Loucy (cell line): Measurements from ENCODE around the gene ACSM4.
A peak's percentile ranks its signal among the peaks of the same experiment; 100 is the strongest.

Experiments
- H2AFZ ChIP-seq: fragments of 200-600 bp; sonication (generic); 2 replicates; pipeline ENCODE4 v1.6.0; 2016; ENCODE audit warnings: antibody characterized with exemption, mild to moderate bottlenecking, low read length, moderate library complexity
- H3F3A ChIP-seq: fragments of 200-600 bp; 2 replicates; pipeline ENCODE4 v1.6.0; 2016; ENCODE audit warnings: antibody characterized with exemption, low read depth, mild to moderate bottlenecking
- H3K27me3 ChIP-seq: fragments of 200-600 bp; sonication (generic); 2 replicates; pipeline ENCODE4 v1.6.1; 2014; ENCODE audit warnings: low read length, mild to moderate bottlenecking; ENCODE audit not compliant: insufficient read depth, poor library complexity, severe bottlenecking
- H3K36me3 ChIP-seq: fragments of 200-600 bp; sonication (generic); 2 replicates; pipeline ENCODE4 v1.6.1; 2016; ENCODE audit warnings: low read length; ENCODE audit not compliant: insufficient read depth
- H3K4me1 ChIP-seq: fragments of 200-600 bp; sonication (generic); 2 replicates; pipeline ENCODE4 v1.5.1; 2014; ENCODE audit warnings: low read length, mild to moderate bottlenecking; ENCODE audit not compliant: insufficient read depth, poor library complexity, severe bottlenecking
- H3K4me2 ChIP-seq: fragments of 200-600 bp; sonication (generic); 2 replicates; pipeline ENCODE4 v1.6.0; 2014; ENCODE audit warnings: antibody characterized with exemption, low read length, low read depth, mild to moderate bottlenecking; ENCODE audit not compliant: poor library complexity, severe bottlenecking
- H3K4me3 ChIP-seq: fragments of 200-600 bp; sonication (generic); 2 replicates; pipeline ENCODE4 v1.5.1; 2014; ENCODE audit warnings: low read length, mild to moderate bottlenecking, mixed read lengths; ENCODE audit not compliant: poor library complexity, severe bottlenecking
- H3K79me2 ChIP-seq: fragments of 200-600 bp; sonication (generic); 2 replicates; pipeline ENCODE4 v1.6.1; 2014; ENCODE audit warnings: low read length; ENCODE audit not compliant: insufficient read depth
- H3K9ac ChIP-seq: fragments of 200-600 bp; sonication (generic); 2 replicates; pipeline ENCODE4 v1.6.0; 2014; ENCODE audit warnings: mild to moderate bottlenecking, low read depth, low read length, moderate library complexity; ENCODE audit not compliant: poor library complexity, severe bottlenecking
- H3K9me2 ChIP-seq: fragments of 200-600 bp; sonication (generic); replicated peaks from 2 replicates; pipeline ENCODE4 v1.6.1; 2016; ENCODE audit warnings: low read depth, low read length, mixed read lengths
- H3K9me3 ChIP-seq: fragments of 200-600 bp; sonication (generic); 2 replicates; pipeline ENCODE4 v1.6.1; 2014; ENCODE audit warnings: mild to moderate bottlenecking, antibody characterized with exemption, low read length, low read depth; ENCODE audit not compliant: insufficient read depth
- H4K20me1 ChIP-seq: fragments of 200-600 bp; sonication (generic); 2 replicates; pipeline ENCODE4 v1.6.0; 2014; ENCODE audit warnings: antibody characterized with exemption, low read length, mild to moderate bottlenecking; ENCODE audit not compliant: insufficient read depth, poor library complexity, severe bottlenecking
- CTCF ChIP-seq: fragments of 200-600 bp; sonication (generic); conservative IDR thresholded peaks from 2 replicates; pipeline ENCODE4 v1.5.1; 2014; ENCODE audit warnings: mild to moderate bottlenecking, antibody characterized with exemption, low read length
- EZH2phosphoT487 ChIP-seq: fragments of 200-600 bp; IDR thresholded peaks from 2 replicates; pipeline ENCODE4 v1.6.1; 2018; ENCODE audit warnings: antibody characterized with exemption, mild to moderate bottlenecking, moderate library complexity, borderline replicate concordance

ACSM4 gene

DNA sequence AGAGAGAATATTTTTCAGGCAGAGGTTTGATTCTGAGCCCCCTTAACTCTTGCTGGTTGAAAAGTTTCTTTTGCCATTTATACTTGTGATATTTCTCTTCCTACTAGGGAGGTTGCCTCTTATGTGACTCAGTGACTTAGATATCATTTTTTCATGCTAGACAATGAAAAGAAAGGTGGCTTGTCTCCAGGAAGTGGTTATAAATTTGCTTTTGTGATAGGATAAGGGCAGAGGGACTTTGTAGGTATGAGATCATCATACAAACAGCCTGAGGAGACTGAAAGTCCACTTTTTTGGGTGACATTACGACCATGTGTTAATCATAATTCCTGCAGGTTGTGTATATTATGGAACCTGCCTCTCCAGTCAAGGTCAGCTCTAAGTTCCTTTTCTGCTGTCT lies 35.8 kb downstream of the ACSM4 start:
- Histone ChIP-seq H4K20me1 (no peaks in the 10 kb centered on the region), H2AFZ (no peak overlapping the region), H3K9ac (no peak overlapping the region), H3K4me1 (no peaks in the 10 kb centered on the region), H3K4me3 (no peak overlapping the region), H3K36me3 (no peaks in the 10 kb centered on the region), H3K4me2 (no peak overlapping the region), H3K9me2 (no peaks in the 10 kb centered on the region), H3K79me2 (no peaks in the 10 kb centered on the region), H3K9me3 (peaks cover 4% of the 10 kb centered on the region; the same call in 1 of the 2 replicates), H3K27me3 (peaks cover 6% of the 10 kb centered on the region), H3F3A (no peaks in the 10 kb centered on the region)
- no peak for TF ChIP-seq EZH2phosphoT487

DNA sequence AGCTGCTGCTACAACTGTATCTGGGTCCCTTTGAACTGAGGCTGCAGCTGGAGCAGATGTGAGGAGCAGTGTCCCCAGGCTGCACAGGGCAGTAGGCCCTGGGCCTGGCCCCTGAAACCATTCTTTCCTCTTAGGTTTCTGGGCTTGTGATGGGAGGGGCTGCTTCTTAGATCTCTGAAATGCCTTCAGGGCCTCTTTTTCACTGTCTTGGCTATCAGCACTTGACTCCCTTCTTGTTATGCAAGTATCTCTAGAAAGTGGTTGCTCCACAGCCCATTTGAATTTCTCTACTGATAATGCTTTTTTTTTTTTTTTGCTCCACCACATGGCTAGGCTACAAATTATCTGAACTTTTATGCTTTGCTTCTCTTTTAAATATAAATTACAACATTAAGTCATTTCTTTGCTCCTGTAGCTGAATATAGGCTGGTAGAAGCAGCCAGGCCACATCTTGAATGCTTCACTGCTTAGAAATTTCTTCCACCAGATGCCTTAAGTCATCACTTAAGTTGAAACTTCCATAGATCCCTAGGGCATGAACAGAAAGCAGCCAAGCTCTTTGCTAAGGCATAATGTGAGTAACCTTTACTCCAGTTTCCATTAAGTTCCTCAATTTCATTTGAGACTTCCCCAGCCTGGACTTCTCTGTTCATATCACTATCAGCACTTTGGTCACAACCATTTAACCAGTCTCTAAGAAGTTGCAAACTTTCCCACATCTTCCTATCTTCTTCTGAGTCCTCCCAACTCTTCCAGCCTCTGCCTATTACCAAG lies 41.1 kb downstream of the ACSM4 start:
- no peak overlapping the region for H3K4me2 ChIP-seq
- TF ChIP-seq EZH2phosphoT487 (no peak), CTCF (no peak)
- peaks cover 35% of the 10 kb centered on the region for H3K27me3 ChIP-seq
- no peaks in the 10 kb centered on the region for H3F3A ChIP-seq
- peaks cover 10% of the 10 kb centered on the region for H3K4me1 ChIP-seq
- H3K4me3 ChIP-seq: no peak overlapping the region
- peaks cover 4% of the 10 kb centered on the region; the same call in 1 of the 2 replicates for H3K9me3 ChIP-seq
- H2AFZ ChIP-seq: no peak overlapping the region
- no peaks in the 10 kb centered on the region for H3K9me2 ChIP-seq
- H3K9ac ChIP-seq: no peak overlapping the region
- H3K36me3 ChIP-seq: no peaks in the 10 kb centered on the region
- H3K79me2 ChIP-seq: no peaks in the 10 kb centered on the region
- H4K20me1 ChIP-seq: no peaks in the 10 kb centered on the region

DNA sequence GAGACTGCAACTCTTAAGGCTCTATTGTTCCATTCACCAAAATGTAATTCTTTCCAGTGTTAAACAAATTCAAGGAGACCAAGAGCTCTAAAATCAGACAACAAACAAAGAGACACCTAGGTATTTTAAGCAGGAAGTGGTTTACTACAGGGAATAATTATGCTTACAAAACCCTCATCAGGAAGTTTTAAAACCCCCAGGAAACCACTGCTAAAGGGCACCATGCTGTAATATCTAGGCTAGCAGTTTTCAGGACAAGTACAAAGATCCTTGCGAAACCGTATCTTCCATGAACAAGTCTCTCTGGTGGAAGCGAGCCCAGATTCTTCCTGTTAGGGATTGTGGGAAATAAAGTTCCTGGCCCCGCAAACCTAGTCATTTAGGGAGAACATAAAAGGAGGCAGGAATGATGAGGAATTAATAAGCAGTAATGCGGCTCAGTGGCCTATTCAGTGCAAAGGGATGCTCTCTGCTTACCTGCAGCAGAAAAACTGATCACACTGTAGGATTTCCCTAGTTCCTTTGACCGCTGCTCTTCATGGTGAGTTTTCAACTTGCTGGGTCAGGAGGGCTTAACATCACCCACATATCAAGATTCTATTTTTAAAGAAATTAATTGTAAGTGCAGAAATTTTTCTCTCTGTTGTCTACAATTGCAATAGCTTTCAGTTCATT lies 42.8 kb downstream of the ACSM4 start:
- Histone ChIP-seq H4K20me1 (no peaks in the 10 kb centered on the region), H3F3A (no peaks in the 10 kb centered on the region), H3K36me3 (no peaks in the 10 kb centered on the region), H3K9me3 (peaks cover 4% of the 10 kb centered on the region; the same call in 1 of the 2 replicates), H3K27me3 (peaks cover 45% of the 10 kb centered on the region), H3K9me2 (no peaks in the 10 kb centered on the region), H2AFZ (no peak overlapping the region), H3K4me1 (peaks cover 10% of the 10 kb centered on the region), H3K9ac (no peak overlapping the region), H3K79me2 (no peaks in the 10 kb centered on the region), H3K4me3 (peak overlapping the region; percentile 45), H3K4me2 (peak overlapping the region; percentile 59)
- no peak for TF ChIP-seq EZH2phosphoT487
- TF ChIP-seq CTCF: no peak
